HepG2 (cell line): ENCODE measurements around the gene IFIT3.

ENCODE experiments used
- ESRRA ChIP-seq: sonication (generic); formaldehyde crosslinking; IDR thresholded peaks from 2 replicates; pipeline ENCODE4 v1.5.1; 2020; ENCODE audit warnings: mild to moderate bottlenecking, low read depth, missing genetic modification reagents
- RAD21 ChIP-seq: fragments of 450-650 bp; formaldehyde crosslinking; IDR thresholded peaks from 2 replicates; pipeline ENCODE4 v1.5.0; 2020; ENCODE audit warnings: mild to moderate bottlenecking
- YY1 ChIP-seq: IDR thresholded peaks from 2 replicates; pipeline ENCODE4 v1.6.1; 2011; ENCODE audit warnings: low read length, low read depth, moderate library complexity, mild to moderate bottlenecking; ENCODE audit not compliant: insufficient read depth, insufficient replicate concordance
- ZNF282 ChIP-seq: fragments of 450-650 bp; IDR thresholded peaks from 2 replicates; pipeline ENCODE4 v1.6.1; 2018; ENCODE audit not compliant: partially characterized antibody

DNA sequence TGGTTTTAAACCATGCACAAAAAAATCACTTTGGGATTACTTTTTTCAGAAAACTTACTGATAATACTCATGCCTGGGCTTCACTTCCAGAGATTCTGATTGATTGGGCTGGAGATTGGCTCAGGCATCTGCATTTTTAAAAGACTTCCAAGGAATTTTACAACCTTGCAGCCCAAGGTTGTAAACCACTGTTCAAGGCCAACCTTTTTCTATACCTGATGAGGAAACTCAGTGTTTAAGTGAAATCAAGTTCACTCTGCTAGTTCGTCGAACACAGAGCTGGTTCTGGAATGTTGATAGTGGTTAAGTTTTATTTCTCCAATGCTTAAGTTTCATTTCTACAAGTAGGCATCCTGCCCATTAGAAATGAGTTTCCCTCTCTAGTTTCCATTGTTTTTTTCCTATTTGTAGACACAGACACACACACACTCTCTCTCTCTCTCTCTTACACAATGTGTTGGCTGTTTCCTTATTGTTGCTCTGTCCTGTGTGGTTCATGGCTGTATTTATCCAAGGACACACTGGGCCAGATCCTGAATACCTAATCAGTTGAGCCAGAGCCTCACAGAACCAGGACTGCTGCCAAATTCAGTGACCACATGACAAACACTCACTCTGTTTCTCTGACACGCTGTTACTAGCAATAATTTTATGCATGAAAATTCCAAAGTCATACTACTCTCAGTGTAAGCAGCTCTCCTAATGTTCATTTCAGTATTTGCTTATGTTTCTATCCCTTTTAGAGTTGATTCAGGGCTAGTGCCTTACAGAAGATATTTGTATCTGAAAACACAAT, 46.3 kb downstream of the IFIT3 start:
- no peak for TF ChIP-seq ZNF282
- no peak for TF ChIP-seq YY1
- no peak for TF ChIP-seq ESRRA
- no peak for TF ChIP-seq RAD21 (CRISPR knock-in tag)
